Nephron progenitor cell (in vitro differentiated cells): ENCODE results near the gene HSPB6.

Experiments used
- DNase-seq: peaks from one replicate; pipeline ENCODE4 v3.0.0; 2021
- H3K27ac Mint-ChIP-seq: 2 replicates; pipeline ENCODE4 v1.8.0; 2021; ENCODE audit warnings: mild to moderate bottlenecking, moderate library complexity, mixed read lengths
- H3K27me3 Mint-ChIP-seq: 2 replicates; pipeline ENCODE4 v1.8.0; 2021; ENCODE audit warnings: mild to moderate bottlenecking, low read depth, mixed read lengths; ENCODE audit not compliant: poor library complexity
- H3K36me3 Mint-ChIP-seq: 2 replicates; pipeline ENCODE4 v1.8.0; 2021; ENCODE audit warnings: low read depth, mixed read lengths
- H3K4me1 Mint-ChIP-seq: 2 replicates; pipeline ENCODE4 v1.8.0; 2021; ENCODE audit warnings: mixed read lengths
- H3K4me3 Mint-ChIP-seq: 2 replicates; pipeline ENCODE4 v1.8.0; 2021; ENCODE audit warnings: mild to moderate bottlenecking, moderate library complexity, mixed read lengths
- H3K9me3 Mint-ChIP-seq: 2 replicates; pipeline ENCODE4 v1.8.0; 2021; ENCODE audit warnings: mild to moderate bottlenecking, moderate library complexity, mixed read lengths
- TF ChIP-seq, protein P1 (sequence below): fragments of 200-600 bp; sonication (generic); IDR thresholded peaks from 2 replicates; pipeline ENCODE4 v1.5.0; 2021; ENCODE audit warnings: antibody characterized with exemption

The HSPB6 gene

DNA sequence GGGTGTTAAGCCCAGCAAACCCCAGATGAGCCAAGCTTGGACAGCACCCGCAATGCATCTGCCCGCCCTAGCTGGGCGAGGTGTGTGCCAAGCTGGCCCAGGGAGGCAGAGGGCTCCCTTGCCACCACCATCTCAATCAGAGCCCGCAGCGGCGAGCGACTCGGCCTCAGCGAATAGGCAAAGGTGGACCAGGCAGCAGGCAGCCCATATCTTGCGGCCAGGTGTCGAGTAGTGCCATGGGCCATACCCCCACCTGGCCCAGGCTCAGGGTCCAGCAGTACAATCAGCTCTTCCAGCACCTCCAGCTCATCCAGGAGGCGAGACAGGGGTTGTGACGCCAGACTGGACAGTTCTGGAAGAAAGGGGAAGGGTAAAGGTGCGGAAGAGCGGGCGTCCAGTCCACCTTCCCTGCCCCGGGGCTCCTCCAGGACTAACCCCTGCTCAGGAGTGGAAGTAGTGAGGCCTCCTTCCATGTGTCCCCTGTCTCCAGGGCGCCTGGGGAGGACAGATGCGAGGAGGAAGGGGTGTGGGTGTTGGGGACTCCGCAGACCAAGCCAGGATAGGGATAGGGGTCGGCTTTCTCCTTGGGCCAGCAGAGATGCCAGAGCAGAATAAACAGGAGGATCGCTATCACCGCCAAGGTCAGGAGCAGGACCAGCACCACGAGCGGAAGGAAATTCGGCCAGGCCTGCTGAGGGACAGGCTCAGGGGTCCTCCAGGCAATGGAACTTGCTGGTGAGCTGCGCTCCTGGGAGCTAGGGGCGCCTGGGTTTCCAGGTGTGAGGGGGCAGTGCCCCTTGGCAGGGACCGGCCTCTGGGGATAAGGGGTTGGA, 17.3 kb downstream of the HSPB6 start:
- H3K36me3 Mint-ChIP-seq: peaks cover 29% of the 10 kb centered on the region
- TF ChIP-seq, protein P1, sequence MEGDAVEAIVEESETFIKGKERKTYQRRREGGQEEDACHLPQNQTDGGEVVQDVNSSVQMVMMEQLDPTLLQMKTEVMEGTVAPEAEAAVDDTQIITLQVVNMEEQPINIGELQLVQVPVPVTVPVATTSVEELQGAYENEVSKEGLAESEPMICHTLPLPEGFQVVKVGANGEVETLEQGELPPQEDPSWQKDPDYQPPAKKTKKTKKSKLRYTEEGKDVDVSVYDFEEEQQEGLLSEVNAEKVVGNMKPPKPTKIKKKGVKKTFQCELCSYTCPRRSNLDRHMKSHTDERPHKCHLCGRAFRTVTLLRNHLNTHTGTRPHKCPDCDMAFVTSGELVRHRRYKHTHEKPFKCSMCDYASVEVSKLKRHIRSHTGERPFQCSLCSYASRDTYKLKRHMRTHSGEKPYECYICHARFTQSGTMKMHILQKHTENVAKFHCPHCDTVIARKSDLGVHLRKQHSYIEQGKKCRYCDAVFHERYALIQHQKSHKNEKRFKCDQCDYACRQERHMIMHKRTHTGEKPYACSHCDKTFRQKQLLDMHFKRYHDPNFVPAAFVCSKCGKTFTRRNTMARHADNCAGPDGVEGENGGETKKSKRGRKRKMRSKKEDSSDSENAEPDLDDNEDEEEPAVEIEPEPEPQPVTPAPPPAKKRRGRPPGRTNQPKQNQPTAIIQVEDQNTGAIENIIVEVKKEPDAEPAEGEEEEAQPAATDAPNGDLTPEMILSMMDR: no peak
- no peak for DNase-seq
- H3K27ac Mint-ChIP-seq: no peak overlapping the region
- H3K4me3 Mint-ChIP-seq: peak overlapping the region; percentile 71
- no peaks in the 10 kb centered on the region for H3K9me3 Mint-ChIP-seq
- peaks cover 25% of the 10 kb centered on the region for H3K4me1 Mint-ChIP-seq
- H3K27me3 Mint-ChIP-seq: peaks cover 5% of the 10 kb centered on the region

DNA sequence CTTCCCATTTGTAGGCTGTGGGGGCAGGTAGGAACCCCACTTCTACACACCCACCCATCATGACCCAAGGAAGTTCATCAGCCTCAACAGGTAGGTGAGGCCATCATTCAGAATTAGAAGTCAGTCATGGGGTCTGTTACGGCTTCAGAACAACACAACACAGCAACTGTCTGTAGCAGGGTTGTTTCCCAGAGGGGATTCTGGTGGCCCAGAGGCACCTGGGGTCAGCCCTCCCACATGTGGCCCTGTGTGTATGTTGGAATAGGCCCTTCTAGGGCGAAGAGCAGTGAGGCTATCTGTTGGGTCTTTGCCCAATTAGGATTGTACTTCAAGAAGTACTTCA, 18.0 kb downstream of the HSPB6 start:
- Mint-ChIP-seq H3K9me3 (no peaks in the 10 kb centered on the region), H3K4me3 (peak overlapping the region; percentile 10), H3K36me3 (peaks cover 35% of the 10 kb centered on the region), H3K4me1 (peaks cover 20% of the 10 kb centered on the region), H3K27me3 (peaks cover 5% of the 10 kb centered on the region), H3K27ac (no peak overlapping the region)
- TF ChIP-seq, protein P1: no peak
- DNase-seq: no peak

GRCh38 chr19:35738021-35738886, 18.6 kb downstream of the HSPB6 start:
- no peak for DNase-seq
- H3K36me3 Mint-ChIP-seq: peaks cover 37% of the 10 kb centered on the region
- H3K27ac Mint-ChIP-seq: no peak overlapping the region
- H3K4me3 Mint-ChIP-seq: peak overlapping the region; percentile 10
- TF ChIP-seq, protein P1: no peak
- H3K27me3 Mint-ChIP-seq: peaks cover 5% of the 10 kb centered on the region
- H3K9me3 Mint-ChIP-seq: no peaks in the 10 kb centered on the region
- H3K4me1 Mint-ChIP-seq: peaks cover 20% of the 10 kb centered on the region

- no peak for DNase-seq
- Mint-ChIP-seq H3K36me3 (peaks cover 32% of the 10 kb centered on the region), H3K27ac (peak overlapping the region; percentile 66)
Measured at GRCh38 chr19:35736913-35737886, 19.6 kb downstream of the HSPB6 start.

GRCh38 chr19:35734889-35735288, 21.9 kb downstream of the HSPB6 start:
- no peak overlapping the region for H3K4me3 Mint-ChIP-seq
- peak overlapping the region; percentile 66 for H3K27ac Mint-ChIP-seq
- no peaks in the 10 kb centered on the region for H3K9me3 Mint-ChIP-seq
- TF ChIP-seq, protein P1: no peak
- H3K36me3 Mint-ChIP-seq: peaks cover 45% of the 10 kb centered on the region
- no peak for DNase-seq
- peaks cover 3% of the 10 kb centered on the region for H3K27me3 Mint-ChIP-seq
- peaks cover 7% of the 10 kb centered on the region for H3K4me1 Mint-ChIP-seq

More at GRCh38 chr19:35736913-35737886, 19.6 kb downstream of the HSPB6 start:
- H3K27me3 Mint-ChIP-seq: peaks cover 4% of the 10 kb centered on the region
- no peak overlapping the region for H3K4me3 Mint-ChIP-seq
- H3K9me3 Mint-ChIP-seq: no peaks in the 10 kb centered on the region
- H3K4me1 Mint-ChIP-seq: peaks cover 15% of the 10 kb centered on the region
- TF ChIP-seq, protein P1: no peak
